HepG2 (cell line): Measurements from ENCODE around the gene CA14. TPM values are rescaled to one million over a fixed set of nuclear protein-coding genes. Genes with fewer than 3 reads are reported as not detected.

Source experiments
- EED ChIP-seq: sonication (generic); formaldehyde crosslinking; IDR thresholded peaks from 2 replicates; pipeline ENCODE4 v1.5.0; 2020; ENCODE audit warnings: mild to moderate bottlenecking, missing genetic modification reagents
- FOSL2 ChIP-seq: sonication (generic); formaldehyde crosslinking; IDR thresholded peaks from 2 replicates; pipeline ENCODE4 v1.4.0; 2020; ENCODE audit warnings: missing genetic modification reagents
- GZF1 ChIP-seq: sonication (generic); formaldehyde crosslinking; IDR thresholded peaks from 2 replicates; pipeline ENCODE4 v1.5.1; 2020; ENCODE audit warnings: mild to moderate bottlenecking, missing genetic modification reagents
- HES4 ChIP-seq: sonication (generic); formaldehyde crosslinking; IDR thresholded peaks from 2 replicates; pipeline ENCODE4 v1.9.0; 2021; ENCODE audit warnings: mild to moderate bottlenecking, missing genetic modification reagents, borderline replicate concordance
- HMGXB4 ChIP-seq, 2 experiments: sonication (generic) in 1 of 2; formaldehyde crosslinking in 1 of 2; IDR thresholded peaks; 2 replicates each; pipeline versions ENCODE4 v1.4.0 to v1.6.1; 2018 to 2020; ENCODE audit warnings: missing genetic modification reagents in 2 of 2, borderline replicate concordance in 1 of 2, low read depth in 1 of 2, mild to moderate bottlenecking in 1 of 2, missing biosample characterization in 1 of 2
- HOXA3 ChIP-seq: sonication (generic); formaldehyde crosslinking; IDR thresholded peaks from 2 replicates; pipeline ENCODE4 v1.5.0; 2020; ENCODE audit warnings: missing genetic modification reagents
- IRF2 ChIP-seq: IDR thresholded peaks from 2 replicates; pipeline ENCODE4 v1.6.1; 2018; ENCODE audit warnings: missing genetic modification reagents, missing compliant biosample characterization
- JUND ChIP-seq: sonication (generic); formaldehyde crosslinking; IDR thresholded peaks from 2 replicates; pipeline ENCODE4 v1.8.0; 2022; ENCODE audit warnings: mild to moderate bottlenecking, missing genetic modification reagents
- PATZ1 ChIP-seq: sonication (generic); formaldehyde crosslinking; IDR thresholded peaks from 2 replicates; pipeline ENCODE4 v1.4.0; 2020; ENCODE audit warnings: missing genetic modification reagents
- THAP8 ChIP-seq: sonication (generic); formaldehyde crosslinking; IDR thresholded peaks from 2 replicates; pipeline ENCODE4 v1.5.1; 2020; ENCODE audit warnings: missing genetic modification reagents, mild to moderate bottlenecking, borderline replicate concordance
- TSC22D2 ChIP-seq: sonication (generic); formaldehyde crosslinking; IDR thresholded peaks from 2 replicates; pipeline ENCODE4 v1.5.1; 2020; ENCODE audit warnings: missing genetic modification reagents, mild to moderate bottlenecking, borderline replicate concordance
- ZFYVE20 ChIP-seq: sonication (generic); formaldehyde crosslinking; IDR thresholded peaks from 2 replicates; pipeline ENCODE4 v1.8.0; 2023; ENCODE audit warnings: low read depth, mild to moderate bottlenecking, moderate library complexity, missing genetic modification reagents, borderline replicate concordance
- ZNF17 ChIP-seq: sonication (generic); formaldehyde crosslinking; IDR thresholded peaks from 2 replicates; pipeline ENCODE4 v1.5.0; 2020; ENCODE audit warnings: mild to moderate bottlenecking, missing genetic modification reagents
- ZNF225 ChIP-seq: sonication (generic); formaldehyde crosslinking; IDR thresholded peaks from 2 replicates; pipeline ENCODE4 v1.4.0; 2020; ENCODE audit warnings: mild to moderate bottlenecking, missing genetic modification reagents
- ZNF251 ChIP-seq: sonication (generic); formaldehyde crosslinking; IDR thresholded peaks from 2 replicates; pipeline ENCODE4 v1.9.0; 2021; ENCODE audit warnings: mild to moderate bottlenecking, missing genetic modification reagents
- ZNF501 ChIP-seq: sonication (generic); formaldehyde crosslinking; IDR thresholded peaks from 2 replicates; pipeline ENCODE4 v1.5.1; 2020; ENCODE audit warnings: mild to moderate bottlenecking, moderate library complexity, missing genetic modification reagents
- ZNF660 ChIP-seq: sonication (generic); formaldehyde crosslinking; IDR thresholded peaks from 2 replicates; pipeline ENCODE4 v1.5.1; 2020; ENCODE audit warnings: mild to moderate bottlenecking, low read depth, missing genetic modification reagents, borderline replicate concordance
- polyA plus RNA-seq, 8 experiments: library from polyadenylated mRNA; depleted of rRNA in 3 of 8; stranded (reverse) in 7 of 8; unstranded in 1 of 8; fragments of >200 nt; fragmentation: Illumina TruSeq in 4 of 8; extraction: Trizol in 4 of 8; gene quantifications; 2 replicates each; pipeline versions ENCODE4 v1.2.1 to v1.2.3, GENCODE V29; 2011 to 2016; ENCODE audit warnings: low read depth in 4 of 8, missing spikeins in 1 of 8, mixed read lengths in 1 of 8; ENCODE audit not compliant: insufficient read depth in 1 of 8
- total RNA-seq, 5 experiments: library from RNA; depleted of rRNA; stranded (reverse); fragments of >200 nt; fragmentation: Illumina TruSeq; extraction: Trizol; gene quantifications; 2 replicates each; pipeline ENCODE4 v1.2.3, GENCODE V29; 2016; ENCODE audit warnings: low read depth in 1 of 5
- TF ChIP-seq, protein P1 (sequence below): sonication (generic); formaldehyde crosslinking; IDR thresholded peaks from 2 replicates; pipeline ENCODE4 v1.4.0; 2020; ENCODE audit warnings: missing genetic modification reagents
- TF ChIP-seq, protein P2 (sequence below): IDR thresholded peaks from 2 replicates; pipeline ENCODE4 v1.6.1; 2016

The CA14 gene
- total and polyA plus RNA-seq, 2 of the 13 experiments (the other 11 are each of a cell fraction or from before 2014, with no cell fraction given): 2.4 to 8.5 TPM

- TF ChIP-seq FOSL2 (CRISPR knock-in tag) (peak; percentile 17; the same call in 1 of the 2 replicates), IRF2 (CRISPR knock-in tag) (peak; percentile 81), ZNF225 (CRISPR knock-in tag) (0 out of 2 replicates have a peak, but pooled peaks have one; percentile 75), ZNF660 (no peak), THAP8 (CRISPR knock-in tag) (no peak), ZNF501 (peak; percentile 83), ZNF251 (no peak), ZNF17 (CRISPR knock-in tag) (no peak), HES4 (CRISPR knock-in tag) (no peak), TSC22D2 (CRISPR knock-in tag) (no peak), HMGXB4 (CRISPR knock-in tag; IDR thresholded peaks at IDR 0.05; ENCODE audit: borderline replicate concordance in 1 of 2, low read depth in 1 of 2) (peak; percentile 75 to 76; a peak in 3 of 4 replicates), EED (CRISPR knock-in tag) (no peak), PATZ1 (CRISPR knock-in tag) (0 out of 2 replicates have a peak, but pooled peaks have one; percentile 24), JUND (CRISPR knock-in tag) (no peak), GZF1 (CRISPR knock-in tag) (0 out of 2 replicates have a peak, but pooled peaks have one; percentile 53), ZFYVE20 (CRISPR knock-in tag) (peak; percentile 53; the same call in 1 of the 2 replicates), HOXA3 (CRISPR knock-in tag) (peak; percentile 94; the same call in 1 of the 2 replicates)
- TF ChIP-seq, protein P1, sequence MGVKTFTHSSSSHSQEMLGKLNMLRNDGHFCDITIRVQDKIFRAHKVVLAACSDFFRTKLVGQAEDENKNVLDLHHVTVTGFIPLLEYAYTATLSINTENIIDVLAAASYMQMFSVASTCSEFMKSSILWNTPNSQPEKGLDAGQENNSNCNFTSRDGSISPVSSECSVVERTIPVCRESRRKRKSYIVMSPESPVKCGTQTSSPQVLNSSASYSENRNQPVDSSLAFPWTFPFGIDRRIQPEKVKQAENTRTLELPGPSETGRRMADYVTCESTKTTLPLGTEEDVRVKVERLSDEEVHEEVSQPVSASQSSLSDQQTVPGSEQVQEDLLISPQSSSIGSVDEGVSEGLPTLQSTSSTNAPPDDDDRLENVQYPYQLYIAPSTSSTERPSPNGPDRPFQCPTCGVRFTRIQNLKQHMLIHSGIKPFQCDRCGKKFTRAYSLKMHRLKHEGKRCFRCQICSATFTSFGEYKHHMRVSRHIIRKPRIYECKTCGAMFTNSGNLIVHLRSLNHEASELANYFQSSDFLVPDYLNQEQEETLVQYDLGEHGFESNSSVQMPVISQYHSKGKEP (CRISPR knock-in tag): no peak
- TF ChIP-seq, protein P2, sequence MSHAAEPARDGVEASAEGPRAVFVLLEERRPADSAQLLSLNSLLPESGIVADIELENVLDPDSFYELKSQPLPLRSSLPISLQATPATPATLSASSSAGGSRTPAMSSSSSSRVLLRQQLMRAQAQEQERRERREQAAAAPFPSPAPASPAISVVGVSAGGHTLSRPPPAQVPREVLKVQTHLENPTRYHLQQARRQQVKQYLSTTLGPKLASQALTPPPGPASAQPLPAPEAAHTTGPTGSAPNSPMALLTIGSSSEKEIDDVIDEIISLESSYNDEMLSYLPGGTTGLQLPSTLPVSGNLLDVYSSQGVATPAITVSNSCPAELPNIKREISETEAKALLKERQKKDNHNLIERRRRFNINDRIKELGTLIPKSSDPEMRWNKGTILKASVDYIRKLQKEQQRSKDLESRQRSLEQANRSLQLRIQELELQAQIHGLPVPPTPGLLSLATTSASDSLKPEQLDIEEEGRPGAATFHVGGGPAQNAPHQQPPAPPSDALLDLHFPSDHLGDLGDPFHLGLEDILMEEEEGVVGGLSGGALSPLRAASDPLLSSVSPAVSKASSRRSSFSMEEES (CRISPR knock-in tag): peak; percentile 54; the same call in 1 of the 2 replicates
These were observed 36.1 kb downstream of the CA14 start, which contains the start of gene MRPS21 (continued) for GRCh38 chr1:150293433-150294253.
